EL (cell line): ENCODE results near the gene MED15.
A peak's percentile ranks its signal among the peaks of the same experiment; 100 is the strongest.
"Not testable (repeated sequence)": the region's sequence is repeated elsewhere in the genome, so short reads cannot be mapped to it uniquely, and the experiment has no call there.

ENCODE experiments used
- DNase-seq: peaks from one replicate; pipeline ENCODE4 v3.0.0-alpha.2; 2016

The MED15 gene, protein sequence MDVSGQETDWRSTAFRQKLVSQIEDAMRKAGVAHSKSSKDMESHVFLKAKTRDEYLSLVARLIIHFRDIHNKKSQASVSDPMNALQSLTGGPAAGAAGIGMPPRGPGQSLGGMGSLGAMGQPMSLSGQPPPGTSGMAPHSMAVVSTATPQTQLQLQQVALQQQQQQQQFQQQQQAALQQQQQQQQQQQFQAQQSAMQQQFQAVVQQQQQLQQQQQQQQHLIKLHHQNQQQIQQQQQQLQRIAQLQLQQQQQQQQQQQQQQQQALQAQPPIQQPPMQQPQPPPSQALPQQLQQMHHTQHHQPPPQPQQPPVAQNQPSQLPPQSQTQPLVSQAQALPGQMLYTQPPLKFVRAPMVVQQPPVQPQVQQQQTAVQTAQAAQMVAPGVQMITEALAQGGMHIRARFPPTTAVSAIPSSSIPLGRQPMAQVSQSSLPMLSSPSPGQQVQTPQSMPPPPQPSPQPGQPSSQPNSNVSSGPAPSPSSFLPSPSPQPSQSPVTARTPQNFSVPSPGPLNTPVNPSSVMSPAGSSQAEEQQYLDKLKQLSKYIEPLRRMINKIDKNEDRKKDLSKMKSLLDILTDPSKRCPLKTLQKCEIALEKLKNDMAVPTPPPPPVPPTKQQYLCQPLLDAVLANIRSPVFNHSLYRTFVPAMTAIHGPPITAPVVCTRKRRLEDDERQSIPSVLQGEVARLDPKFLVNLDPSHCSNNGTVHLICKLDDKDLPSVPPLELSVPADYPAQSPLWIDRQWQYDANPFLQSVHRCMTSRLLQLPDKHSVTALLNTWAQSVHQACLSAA

DNA sequence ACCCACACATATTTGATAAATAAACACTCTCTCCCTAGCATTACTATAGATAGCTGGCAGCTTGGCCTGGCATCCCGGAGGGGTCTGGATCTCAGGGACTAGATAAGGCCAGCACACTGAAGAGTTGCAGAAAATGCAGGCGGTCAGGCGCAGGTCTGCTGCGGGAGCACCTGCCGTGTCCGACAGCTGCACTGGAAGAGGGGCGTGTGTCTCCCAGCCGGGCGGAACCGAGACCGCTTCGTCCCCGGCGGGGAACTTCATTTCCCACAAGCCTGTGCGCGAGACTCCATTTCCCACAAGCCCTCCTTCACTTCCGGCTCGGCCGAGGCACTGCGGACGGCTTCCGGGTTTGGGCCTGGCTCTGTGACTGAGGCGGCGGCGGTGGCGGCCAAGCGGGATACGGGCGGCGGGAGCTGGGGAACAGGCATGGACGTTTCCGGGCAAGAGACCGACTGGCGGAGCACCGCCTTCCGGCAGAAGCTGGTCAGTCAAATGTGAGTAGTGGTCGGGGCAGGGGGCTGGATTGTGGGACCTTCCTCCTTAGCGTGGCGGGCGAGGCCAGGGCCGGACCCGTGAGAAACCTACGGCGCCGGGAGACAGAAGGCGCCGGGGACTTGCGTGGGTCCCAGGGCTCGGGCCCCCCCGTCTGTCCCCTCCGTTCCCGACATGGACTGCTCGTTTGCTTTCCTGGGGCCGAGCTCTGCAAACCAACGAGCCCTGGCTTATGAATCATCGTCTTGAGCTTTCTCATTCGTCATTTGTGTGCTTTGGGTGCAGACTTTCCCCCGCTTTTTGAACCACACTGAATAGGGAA is at the start of gene MED15:
Gene MED15 (plus strand): TSS at position 358 of the 814 bp plus-strand sequence. CDS start 69 bp downstream, at position 427.
- DNase-seq: peak; percentile 91

DNA sequence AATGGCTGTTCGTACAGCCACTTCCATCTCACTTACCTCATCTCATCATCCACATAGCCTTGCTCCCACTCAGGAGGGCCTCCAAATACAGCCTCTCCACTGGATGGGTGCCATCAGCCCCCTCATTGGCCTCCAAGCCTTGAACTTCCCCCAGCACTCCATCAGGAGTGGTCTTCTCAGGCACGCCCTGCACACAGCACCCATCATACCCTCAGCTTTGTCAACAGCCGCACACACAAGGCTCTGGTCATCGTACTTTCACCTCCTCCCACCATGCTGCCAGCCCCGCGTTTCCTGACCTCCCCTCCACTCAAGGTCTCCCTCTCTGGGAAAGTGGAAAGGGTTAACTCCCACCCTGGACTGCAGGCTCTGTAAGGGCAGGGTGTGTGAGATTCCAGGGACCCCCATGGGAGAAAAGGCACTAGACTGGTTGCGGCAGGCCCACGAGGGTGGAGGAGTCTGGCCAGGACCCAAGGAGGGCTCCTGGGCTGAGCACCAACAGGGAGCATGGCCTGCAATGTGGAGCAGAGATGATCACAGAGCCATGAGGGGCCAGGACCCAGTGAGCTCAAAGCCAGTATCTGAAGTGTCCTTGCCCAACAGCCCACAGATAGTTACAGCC is 48.8 kb upstream of the MED15 start:
- DNase-seq: no peak

DNA sequence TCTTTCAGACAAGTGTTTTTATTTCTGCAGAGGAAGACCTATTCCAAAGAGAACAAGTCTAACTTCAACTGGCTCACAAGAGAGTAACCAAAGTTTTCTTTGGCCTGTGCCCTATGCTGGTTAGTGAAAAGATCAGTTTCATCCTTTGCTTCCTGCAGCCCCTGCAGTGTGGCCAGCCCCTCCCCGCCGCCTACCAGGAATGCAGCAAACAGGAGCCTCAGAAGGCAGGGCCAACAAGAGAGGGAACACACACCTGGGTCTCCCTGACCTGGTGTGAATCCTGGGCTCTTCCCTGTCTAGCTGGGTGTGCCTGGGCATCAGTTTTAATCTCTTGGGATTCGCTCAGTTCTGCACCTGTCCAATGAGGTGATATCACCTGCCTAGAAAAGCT is 48.3 kb upstream of the MED15 start:
- DNase-seq: no peak

DNA sequence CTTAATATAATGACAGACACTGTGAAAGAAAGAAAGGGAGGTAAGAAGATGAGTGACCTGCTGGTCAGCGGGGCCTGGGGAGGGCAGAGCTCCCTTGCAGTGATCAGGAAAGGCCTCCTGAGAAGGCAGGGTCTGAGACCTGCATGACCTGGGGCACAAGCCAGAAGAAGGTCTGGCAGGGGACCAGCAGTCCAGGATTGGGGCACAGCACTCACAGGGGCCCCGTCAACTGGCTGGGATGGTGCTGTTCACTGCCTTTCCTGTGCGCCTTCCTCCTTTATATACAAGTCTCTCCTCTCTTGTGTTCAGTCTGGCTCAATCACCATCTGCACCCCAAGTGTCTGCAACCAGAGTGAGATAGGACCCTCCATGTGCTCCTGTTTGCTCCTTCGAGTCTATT is 47.5 kb upstream of the MED15 start:
- no peak for DNase-seq

DNA sequence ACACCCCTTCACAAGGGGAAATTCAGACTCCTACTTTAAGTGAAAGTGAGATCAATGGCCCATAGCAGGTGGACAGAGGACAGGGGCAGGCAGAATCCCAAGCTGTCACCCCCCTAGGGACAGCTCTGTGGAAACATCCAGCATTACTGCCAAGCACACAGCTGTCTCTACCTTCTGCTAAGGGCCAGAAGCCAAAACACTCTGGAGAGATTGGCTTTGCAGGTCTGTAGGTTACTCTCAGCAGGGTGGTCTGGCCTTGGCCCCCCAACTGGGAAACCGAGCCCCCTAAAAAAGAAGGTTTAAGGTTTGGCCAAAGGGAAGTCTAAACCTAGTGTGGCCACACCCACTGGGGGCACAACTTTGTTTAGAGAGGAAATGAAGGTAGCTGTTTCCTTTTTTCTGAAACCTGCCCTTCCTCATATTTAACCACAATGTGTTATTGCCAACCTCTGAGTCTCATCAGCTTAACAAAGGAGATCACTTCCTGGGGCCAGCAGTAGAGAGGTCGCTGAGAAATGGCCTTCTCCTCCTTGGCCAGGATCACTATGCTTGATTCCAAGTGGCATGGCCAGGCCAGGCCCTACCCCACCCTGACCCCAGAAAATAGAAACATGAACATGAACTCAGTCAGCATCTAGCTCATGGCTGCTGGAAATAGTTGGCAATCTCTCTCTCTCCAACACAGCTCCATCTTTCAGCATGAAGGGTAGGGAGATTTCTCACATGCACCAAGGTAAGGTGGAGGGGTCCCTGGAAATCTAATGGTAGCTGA is 43.9 kb upstream of the MED15 start:
- no peak for DNase-seq

DNA sequence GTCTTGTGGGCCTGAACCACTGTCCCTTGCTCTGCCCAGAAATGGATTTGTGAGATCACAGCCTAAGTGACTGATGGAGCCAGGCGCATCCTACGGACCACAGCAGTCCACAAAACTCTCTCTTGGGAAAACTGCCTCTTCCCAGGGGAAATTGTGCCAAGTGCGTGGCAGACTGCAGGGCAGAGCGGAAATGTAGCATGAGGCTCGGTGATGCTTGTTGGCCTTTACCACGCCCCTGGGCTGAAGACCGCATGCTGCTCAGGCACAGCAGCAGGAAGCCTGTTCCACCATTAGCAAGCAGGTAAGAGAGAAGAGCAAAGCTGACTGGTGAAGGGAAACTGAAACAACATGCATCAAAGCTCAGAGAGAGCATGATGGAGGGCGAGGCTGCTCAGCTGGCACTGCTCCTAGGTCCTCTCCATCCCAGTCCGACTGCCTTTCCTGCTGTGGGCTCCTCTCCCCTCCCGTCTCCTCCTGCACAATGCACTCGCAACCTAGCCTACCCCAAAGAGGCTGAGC is 43.3 kb upstream of the MED15 start:
- no peak for DNase-seq

DNA sequence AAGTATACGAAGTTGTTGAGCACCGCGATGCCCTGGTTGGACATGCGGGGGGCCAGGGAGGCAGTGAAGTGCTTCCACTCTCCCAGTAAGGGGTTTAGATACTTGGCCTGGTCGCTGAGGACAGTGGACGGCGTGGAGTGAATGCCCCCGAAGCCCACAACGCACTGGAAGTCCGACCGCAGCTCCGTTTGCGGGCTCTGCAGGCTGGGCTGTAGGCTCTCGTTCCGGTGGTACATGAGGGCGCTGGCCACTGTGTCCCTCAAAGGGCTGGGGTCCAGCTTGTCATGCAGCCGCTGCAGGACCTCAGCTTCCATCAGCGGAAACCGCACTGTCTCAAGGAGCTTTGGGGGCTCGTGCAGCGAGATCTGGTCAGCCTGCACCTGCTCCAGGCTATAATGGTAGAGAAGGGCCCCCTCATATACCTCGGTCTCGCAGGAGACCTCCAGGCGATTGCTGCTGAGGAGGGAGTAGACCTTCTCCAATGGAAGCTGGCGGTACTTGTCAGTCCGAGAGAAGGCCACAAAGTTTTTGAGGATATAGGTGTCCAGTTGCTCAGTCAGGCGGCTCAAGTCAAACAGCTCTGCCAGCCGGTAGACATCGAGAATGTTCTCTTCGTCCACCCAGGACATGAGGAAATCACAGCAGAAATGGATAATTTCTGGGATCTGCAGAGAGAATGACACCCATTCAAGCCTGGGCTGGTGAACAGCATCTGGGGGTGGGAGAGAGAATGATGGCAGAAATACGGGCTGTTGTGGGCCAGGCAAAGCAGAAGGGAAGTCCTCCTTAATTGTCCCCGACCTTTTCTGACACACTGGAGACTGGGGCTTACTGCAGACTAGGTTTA is 42.3 kb upstream of the MED15 start:
- no peak for DNase-seq

DNA sequence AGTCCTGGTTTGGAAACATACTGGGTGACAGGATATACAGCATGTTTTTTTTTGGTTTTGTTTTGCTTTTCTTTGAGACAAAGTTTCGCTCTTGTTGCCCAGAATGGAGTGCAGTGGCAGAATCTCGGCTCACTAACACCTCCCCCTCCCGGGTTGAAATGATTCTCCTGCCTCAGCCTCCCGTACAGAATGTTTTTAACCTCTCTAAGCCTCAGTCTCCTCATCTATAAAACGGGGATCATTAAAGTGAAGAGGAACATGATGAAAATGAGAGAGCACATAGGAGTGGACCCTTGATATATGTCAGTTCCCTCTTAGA is 41.7 kb upstream of the MED15 start:
- DNase-seq: no peak

DNA sequence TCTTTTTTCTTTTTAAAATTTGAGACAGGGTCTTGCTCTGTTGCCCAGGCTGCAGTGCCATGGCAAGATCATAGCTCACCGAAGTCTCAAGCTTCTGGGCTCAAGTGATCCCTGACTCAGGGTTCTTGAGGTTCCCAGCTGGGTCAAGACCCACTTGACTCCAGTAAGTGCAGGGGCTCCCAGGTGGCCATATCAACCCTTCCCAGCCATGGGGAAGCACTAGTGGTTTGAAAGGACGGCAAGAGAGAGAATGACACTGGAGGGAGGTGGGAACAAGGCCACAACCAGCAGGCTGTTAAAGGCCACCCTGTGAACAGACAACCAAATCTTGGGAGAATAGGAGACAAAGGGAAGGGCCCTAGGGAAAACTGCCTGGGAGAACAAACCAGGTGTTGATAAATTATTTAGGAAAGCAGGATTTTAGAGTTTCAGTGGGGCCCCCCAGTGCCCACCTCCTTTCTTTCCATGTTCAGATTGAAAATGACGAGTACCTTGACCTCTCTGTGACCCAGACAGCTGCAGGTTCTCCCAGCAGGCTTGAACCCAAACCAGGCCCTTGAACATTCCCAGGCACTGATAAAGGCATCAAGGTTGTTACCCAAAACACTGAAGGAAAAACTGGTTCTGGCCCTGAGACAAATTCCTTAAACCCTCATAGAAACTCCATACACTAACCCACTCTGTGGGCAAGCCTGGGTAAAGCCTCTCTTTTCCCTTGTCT is 40.6 kb upstream of the MED15 start:
- DNase-seq: no peak

DNA sequence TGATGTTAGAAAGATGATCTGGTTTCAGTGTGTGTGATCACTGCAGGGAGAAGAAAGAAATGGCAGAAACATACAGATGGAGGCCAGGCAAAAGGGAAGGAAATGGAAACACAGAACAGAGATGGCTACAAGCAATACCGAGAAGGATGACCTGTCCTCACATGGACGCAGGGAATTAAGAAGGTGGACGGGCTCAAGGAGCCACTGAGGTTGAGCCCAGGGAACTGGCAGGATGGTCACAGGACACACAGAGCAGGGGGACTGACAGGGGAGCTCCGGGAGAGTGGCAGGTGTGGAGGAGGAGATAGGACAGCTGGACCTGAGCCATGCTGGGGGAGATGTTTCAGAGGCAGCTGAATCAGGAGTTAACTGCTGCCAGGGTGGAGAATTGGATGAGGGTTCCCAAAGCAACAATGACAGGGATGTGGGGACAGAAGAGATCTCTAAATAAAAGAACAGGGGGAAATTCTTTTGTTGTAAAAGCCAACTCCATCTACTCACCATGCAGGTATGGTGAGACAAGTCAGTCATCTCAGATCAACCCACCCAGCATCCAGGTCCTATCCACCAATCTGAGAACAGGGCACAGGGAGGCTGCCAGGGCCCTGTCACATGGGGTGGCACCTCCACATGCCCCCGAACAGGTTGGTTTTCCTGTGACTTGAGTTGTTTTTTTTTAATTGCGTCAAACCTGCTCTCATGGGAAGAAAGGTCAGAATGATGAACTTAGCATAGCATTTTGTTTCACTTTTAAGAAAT is 38.1 kb upstream of the MED15 start:
- no peak for DNase-seq

DNA sequence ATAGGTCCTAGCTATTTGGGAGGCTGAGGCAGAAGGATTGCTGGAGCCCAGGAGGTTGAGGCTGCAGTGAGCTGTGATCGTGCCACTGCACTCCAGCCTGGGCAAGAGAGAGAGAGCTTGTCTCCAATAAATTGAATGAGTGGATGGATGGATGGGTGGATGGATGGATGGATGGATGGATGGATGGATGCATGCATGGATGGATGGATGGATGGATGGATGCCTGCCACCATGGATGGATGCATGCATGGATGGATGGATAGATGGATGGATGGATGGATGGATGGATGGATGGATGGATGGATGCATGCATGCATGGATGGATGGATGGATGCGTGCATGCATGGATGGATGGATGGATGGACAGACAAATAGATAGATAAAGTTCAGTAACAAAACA is 36.9 kb upstream of the MED15 start:
- not testable (repeated sequence) for DNase-seq

DNA sequence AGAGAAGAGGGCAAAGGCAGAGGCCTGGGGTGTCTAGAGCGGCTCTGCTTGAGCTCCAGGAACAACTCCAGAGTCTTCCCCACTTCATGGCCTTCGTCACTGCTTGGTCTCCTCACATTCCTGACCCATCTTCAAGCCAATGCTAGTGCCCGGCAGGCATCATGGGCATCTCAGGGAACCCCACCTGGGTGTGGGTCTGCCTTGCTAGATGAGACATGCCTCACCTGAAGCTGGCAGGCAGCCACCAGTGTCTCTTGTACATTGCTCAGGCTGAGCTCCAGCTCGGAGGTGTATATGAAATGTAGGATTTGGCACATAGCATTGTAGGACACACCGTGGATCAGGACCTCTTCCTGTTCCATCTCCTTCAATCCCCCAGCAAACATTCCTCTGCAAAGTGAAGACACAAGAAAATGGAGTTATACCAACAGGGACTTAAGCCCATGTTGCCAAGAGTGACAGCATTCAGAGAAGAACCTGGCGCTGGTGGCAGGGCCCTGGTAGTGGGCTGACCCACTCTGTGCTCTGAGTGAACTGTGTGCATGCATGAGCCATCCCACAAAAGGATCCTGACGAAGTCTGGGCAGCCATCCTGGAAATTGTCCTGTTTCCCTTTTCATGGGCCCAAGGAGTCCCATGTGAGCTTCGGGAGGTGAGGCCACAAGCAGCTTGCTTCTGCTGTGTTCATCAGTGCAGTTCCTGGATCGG is 36.1 kb upstream of the MED15 start:
- no peak for DNase-seq

DNA sequence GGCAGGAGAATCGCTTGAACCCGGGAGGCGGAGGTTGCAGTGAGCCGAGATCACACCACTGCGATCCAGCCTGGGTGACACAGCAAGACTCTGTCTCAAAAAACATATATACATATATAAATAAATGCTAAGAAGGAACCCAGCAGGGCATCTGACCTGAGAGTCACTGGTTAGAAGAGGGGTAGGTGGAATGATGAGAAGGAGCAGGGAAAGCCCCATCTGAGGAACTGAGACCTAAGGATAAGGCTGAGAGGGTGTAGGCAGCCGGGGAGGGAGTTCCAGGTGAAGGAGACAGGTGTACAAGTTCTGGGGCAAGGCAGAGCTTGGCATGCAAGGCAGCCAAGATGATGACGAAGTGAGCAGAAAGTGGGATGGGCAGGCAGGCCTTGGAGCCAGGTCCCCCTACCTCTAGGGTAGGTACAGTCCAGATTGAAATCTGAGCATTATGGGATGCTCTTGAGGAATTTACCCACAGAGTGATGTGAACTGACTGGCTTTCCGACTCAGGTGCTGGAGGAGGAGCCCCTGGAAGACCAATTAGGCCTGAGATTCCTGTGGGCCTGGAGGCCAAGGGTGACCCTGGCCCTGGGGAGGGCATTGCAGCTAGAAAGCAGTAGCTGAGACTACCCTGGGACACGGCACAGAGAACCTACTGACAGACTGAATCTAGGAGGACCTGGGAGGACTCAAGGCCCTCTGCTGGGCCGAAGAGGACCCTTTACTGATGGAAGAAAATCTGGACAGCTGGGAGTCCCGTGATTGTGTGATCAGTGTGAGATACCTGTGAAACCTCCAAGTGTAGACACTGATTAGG is 34.6 kb upstream of the MED15 start:
- no peak for DNase-seq

DNA sequence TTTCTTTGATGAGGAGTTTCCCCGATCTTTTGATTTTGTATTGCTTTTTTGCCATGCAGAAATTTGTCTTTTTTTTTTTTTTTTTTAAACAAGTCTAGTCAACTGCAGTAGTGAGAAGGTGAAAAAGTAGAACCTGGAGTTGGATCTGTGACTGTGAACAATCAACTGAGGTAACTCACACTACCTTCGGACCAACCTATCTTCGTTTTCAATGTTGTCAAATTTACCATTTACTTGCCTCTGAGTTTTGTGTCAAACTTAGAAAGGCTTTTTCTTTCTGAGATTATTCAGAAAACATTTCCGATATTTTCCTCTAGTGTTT is 32.3 kb upstream of the MED15 start:
- DNase-seq: no peak

DNA sequence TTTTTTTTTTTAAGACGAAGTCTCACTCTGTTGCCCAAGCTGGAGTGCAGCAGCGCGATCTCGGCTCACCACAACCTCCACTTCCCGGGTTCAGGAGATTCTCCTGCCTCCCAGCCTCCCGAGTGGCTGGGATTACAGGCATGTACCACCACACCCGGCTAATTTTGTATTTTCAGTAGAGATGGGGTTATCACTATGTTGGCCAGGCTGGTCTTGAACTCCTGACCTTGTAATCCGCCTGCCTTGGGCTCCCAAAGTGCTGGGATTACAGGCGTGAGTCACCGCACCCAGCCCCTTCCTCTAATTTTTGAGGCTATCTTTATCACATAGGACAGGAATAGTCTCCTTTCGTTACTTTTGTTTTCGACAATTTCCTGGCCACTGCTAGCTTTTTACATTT is 31.8 kb upstream of the MED15 start:
- DNase-seq: not testable (repeated sequence)

DNA sequence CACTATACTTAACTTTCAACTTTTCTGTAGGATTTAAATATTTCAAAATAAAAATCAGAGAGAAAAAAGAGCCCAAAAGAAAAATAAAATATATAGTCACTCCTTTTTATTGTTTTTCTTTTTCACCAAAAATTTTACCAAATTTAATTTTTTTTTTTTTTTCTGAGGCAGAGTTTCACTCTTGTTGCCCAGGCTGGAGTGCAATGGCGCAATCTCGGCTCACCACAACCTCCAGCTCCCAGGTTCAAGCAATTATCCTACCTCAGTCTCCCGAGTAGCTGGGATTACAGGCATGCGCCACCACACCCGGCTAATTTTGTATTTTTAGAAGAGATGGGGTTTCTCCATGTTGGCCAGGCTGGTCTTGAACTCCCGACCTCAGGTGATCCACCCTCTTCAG is 29.4 kb upstream of the MED15 start:
- not testable (repeated sequence) for DNase-seq

DNA sequence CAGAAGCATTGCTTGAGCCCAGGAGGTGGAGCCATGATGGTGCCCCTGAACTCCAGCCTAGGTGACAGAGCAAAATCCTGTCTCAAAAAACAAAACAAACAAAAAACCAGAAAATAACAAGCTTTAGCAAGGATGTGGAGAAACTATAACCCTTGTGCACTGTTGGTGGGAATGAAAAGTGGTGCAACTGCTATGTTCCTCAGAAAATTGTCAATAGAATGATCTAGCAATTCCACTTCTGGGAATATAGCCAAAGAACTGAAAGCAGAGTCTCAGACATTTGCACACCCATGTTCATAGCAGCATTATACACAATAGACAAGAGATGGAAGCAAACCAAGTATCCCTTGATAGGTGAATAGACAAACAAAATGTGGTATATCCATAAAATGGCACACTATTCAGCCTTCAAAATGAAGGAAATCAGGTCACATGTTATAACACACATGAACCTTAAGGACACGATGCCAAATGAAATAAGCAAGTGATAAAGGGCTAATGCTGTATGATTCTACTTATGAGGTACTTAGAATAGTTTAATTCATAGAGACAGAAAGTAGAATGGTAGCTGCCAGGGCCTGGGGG is 27.7 kb upstream of the MED15 start:
- no peak for DNase-seq

DNA sequence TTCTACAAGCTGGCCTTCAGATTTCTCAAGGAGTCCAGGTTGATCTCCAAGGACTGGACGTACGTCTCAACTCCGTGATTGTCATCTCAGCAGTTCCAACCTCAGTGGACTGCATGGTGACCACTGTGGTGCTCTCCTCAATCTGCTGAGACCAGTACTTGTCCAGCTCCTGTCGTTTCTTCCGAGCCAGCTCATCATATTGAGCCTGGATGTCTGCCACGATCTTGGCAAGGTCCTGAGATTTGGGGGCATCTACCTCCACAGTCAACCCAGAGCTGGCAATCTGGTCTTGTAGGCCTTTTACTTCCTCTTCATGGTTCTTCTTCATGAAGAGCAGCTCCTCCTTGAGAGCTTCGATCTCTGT is 24.3 kb upstream of the MED15 start:
- DNase-seq: not testable (repeated sequence)
